ENCODE results near the gene PTPRK.

DNA sequence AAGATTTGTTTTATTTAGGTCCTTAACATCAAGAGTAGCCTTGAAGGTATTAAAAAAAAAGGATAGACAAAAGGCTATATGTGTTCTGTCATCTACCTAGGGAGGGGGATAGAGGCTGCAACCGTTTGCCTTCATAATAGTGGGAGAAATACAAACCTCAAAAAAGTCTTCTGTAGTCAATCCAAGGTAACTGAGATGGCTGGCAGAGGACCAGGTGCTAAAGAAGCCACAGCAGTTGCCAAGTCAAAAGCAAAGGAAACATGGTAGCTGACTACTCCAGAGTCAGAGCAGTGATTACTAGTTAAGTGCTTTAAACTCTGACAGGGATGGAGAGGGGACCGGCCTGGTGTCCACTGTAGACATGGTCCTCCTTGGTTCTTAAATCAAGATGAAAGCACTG lies 249.4 kb downstream of the PTPRK start:
- TF ChIP-seq RAD21 (IDR thresholded peaks at IDR 0.05): no peak
- TF ChIP-seq YY1 (IDR thresholded peaks at IDR 0.05): no peak
- TF ChIP-seq, protein P1, sequence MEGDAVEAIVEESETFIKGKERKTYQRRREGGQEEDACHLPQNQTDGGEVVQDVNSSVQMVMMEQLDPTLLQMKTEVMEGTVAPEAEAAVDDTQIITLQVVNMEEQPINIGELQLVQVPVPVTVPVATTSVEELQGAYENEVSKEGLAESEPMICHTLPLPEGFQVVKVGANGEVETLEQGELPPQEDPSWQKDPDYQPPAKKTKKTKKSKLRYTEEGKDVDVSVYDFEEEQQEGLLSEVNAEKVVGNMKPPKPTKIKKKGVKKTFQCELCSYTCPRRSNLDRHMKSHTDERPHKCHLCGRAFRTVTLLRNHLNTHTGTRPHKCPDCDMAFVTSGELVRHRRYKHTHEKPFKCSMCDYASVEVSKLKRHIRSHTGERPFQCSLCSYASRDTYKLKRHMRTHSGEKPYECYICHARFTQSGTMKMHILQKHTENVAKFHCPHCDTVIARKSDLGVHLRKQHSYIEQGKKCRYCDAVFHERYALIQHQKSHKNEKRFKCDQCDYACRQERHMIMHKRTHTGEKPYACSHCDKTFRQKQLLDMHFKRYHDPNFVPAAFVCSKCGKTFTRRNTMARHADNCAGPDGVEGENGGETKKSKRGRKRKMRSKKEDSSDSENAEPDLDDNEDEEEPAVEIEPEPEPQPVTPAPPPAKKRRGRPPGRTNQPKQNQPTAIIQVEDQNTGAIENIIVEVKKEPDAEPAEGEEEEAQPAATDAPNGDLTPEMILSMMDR (IDR thresholded peaks at IDR 0.05; ENCODE audit: low read depth, low read length, missing input control): no peak
- TF ChIP-seq HNF4A (conservative IDR thresholded peaks at IDR 0.05): no peak
- TF ChIP-seq TAF1 (conservative IDR thresholded peaks at IDR 0.05): no peak
- TF ChIP-seq, protein P2, sequence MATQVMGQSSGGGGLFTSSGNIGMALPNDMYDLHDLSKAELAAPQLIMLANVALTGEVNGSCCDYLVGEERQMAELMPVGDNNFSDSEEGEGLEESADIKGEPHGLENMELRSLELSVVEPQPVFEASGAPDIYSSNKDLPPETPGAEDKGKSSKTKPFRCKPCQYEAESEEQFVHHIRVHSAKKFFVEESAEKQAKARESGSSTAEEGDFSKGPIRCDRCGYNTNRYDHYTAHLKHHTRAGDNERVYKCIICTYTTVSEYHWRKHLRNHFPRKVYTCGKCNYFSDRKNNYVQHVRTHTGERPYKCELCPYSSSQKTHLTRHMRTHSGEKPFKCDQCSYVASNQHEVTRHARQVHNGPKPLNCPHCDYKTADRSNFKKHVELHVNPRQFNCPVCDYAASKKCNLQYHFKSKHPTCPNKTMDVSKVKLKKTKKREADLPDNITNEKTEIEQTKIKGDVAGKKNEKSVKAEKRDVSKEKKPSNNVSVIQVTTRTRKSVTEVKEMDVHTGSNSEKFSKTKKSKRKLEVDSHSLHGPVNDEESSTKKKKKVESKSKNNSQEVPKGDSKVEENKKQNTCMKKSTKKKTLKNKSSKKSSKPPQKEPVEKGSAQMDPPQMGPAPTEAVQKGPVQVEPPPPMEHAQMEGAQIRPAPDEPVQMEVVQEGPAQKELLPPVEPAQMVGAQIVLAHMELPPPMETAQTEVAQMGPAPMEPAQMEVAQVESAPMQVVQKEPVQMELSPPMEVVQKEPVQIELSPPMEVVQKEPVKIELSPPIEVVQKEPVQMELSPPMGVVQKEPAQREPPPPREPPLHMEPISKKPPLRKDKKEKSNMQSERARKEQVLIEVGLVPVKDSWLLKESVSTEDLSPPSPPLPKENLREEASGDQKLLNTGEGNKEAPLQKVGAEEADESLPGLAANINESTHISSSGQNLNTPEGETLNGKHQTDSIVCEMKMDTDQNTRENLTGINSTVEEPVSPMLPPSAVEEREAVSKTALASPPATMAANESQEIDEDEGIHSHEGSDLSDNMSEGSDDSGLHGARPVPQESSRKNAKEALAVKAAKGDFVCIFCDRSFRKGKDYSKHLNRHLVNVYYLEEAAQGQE (IDR thresholded peaks at IDR 0.05): no peak
- no peak for TF ChIP-seq EGR1 (IDR thresholded peaks at IDR 0.05; ENCODE audit: low read depth in 2 of 2)

Measured in liver (tissue), 3 donors.